OCI-LY1 (cell line): ENCODE results near the gene COMMD8.

ENCODE experiments used
- H2AFZ ChIP-seq: fragments of 200-600 bp; sonication (generic), shearing (Covaris generic); 2 replicates; pipeline ENCODE4 v1.6.0; 2014; ENCODE audit warnings: antibody characterized with exemption, mild to moderate bottlenecking, low read length
- H3F3A ChIP-seq: fragments of 200-600 bp; sonication (generic), shearing (Covaris generic); 2 replicates; pipeline ENCODE4 v1.6.0; 2014; ENCODE audit warnings: mild to moderate bottlenecking, antibody characterized with exemption, low read length, moderate library complexity; ENCODE audit not compliant: insufficient read depth
- H3K27ac ChIP-seq: fragments of 200-600 bp; sonication (generic); 2 replicates; pipeline ENCODE4 v1.5.1; 2014; ENCODE audit warnings: low read length, mixed run types, mild to moderate bottlenecking, low read depth; ENCODE audit not compliant: poor library complexity, severe bottlenecking
- H3K27me3 ChIP-seq: fragments of 200-600 bp; sonication (generic); 2 replicates; pipeline ENCODE4 v1.6.0; 2014; ENCODE audit warnings: antibody characterized with exemption, mild to moderate bottlenecking, low read length, moderate library complexity; ENCODE audit not compliant: insufficient read depth
- H3K36me3 ChIP-seq: fragments of 200-600 bp; sonication (generic); 2 replicates; pipeline ENCODE4 v1.6.1; 2014; ENCODE audit warnings: mild to moderate bottlenecking, antibody characterized with exemption, low read length, moderate library complexity, mixed read lengths; ENCODE audit not compliant: insufficient read depth
- H3K4me1 ChIP-seq: fragments of 200-600 bp; sonication (generic); 2 replicates; pipeline ENCODE4 v1.5.1; 2014; ENCODE audit warnings: mild to moderate bottlenecking, low read length, moderate library complexity; ENCODE audit not compliant: insufficient read depth, severe bottlenecking
- H3K4me2 ChIP-seq: fragments of 200-600 bp; sonication (generic), shearing (Covaris generic); 2 replicates; pipeline ENCODE4 v1.6.1; 2014; ENCODE audit warnings: low read length
- H3K4me3 ChIP-seq: fragments of 200-600 bp; sonication (generic); 2 replicates; pipeline ENCODE4 v1.5.1; 2014; ENCODE audit warnings: low read length, low read depth, mild to moderate bottlenecking, mixed read lengths; ENCODE audit not compliant: poor library complexity, severe bottlenecking
- H3K79me2 ChIP-seq: fragments of 200-600 bp; shearing (Covaris generic); 2 replicates; pipeline ENCODE4 v1.6.1; 2016; ENCODE audit warnings: mixed run types, low read length, mixed read lengths; ENCODE audit not compliant: insufficient read depth
- H3K9ac ChIP-seq: fragments of 200-600 bp; sonication (generic), shearing (Covaris generic); 2 replicates; pipeline ENCODE4 v1.6.1; 2014; ENCODE audit warnings: mild to moderate bottlenecking, low read length, mixed read lengths
- H3K9me2 ChIP-seq: fragments of 200-600 bp; sonication (generic), shearing (Covaris generic); 2 replicates; pipeline ENCODE4 v1.6.1; 2014; ENCODE audit warnings: low read depth, mild to moderate bottlenecking, low read length, mixed read lengths
- H3K9me3 ChIP-seq: fragments of 200-600 bp; shearing (Covaris generic); 2 replicates; pipeline ENCODE4 v1.6.1; 2014; ENCODE audit warnings: low read length, mixed read lengths
- H4K20me1 ChIP-seq: fragments of 200-600 bp; sonication (generic), shearing (Covaris generic); 2 replicates; pipeline ENCODE4 v1.6.0; 2016; ENCODE audit warnings: mild to moderate bottlenecking, low read length; ENCODE audit not compliant: insufficient read depth
- CTCF ChIP-seq: fragments of 200-600 bp; sonication (generic), shearing (Covaris generic); IDR thresholded peaks from 2 replicates; pipeline ENCODE4 v1.5.1; 2017; ENCODE audit warnings: mild to moderate bottlenecking, antibody characterized with exemption, low read length, moderate library complexity, mixed read lengths
- EZH2 ChIP-seq: fragments of 200-600 bp; sonication (generic), shearing (Covaris generic); IDR thresholded peaks from 2 replicates; pipeline ENCODE4 v1.8.0; 2017; ENCODE audit warnings: borderline replicate concordance, mixed run types, mild to moderate bottlenecking, antibody characterized with exemption, low read length, moderate library complexity, mixed read lengths

Gene COMMD8

GRCh38 chr4:47475411-47475810 lies 11.9 kb upstream of the COMMD8 start:
- H4K20me1 ChIP-seq: no peaks in the 10 kb centered on the region
- no peaks in the 10 kb centered on the region for H3K4me1 ChIP-seq
- H3K27me3 ChIP-seq: no peaks in the 10 kb centered on the region
- no peaks in the 10 kb centered on the region for H3K79me2 ChIP-seq
- no peaks in the 10 kb centered on the region for H3K9me2 ChIP-seq
- H3F3A ChIP-seq: no peaks in the 10 kb centered on the region
- no peak overlapping the region for H3K9ac ChIP-seq
- H2AFZ ChIP-seq: no peak overlapping the region
- no peak overlapping the region for H3K4me3 ChIP-seq
- no peaks in the 10 kb centered on the region for H3K36me3 ChIP-seq
- H3K4me2 ChIP-seq: no peak overlapping the region
- TF ChIP-seq CTCF: no peak
- no peak for TF ChIP-seq EZH2
- H3K9me3 ChIP-seq: no peaks in the 10 kb centered on the region
- no peak overlapping the region for H3K27ac ChIP-seq

GRCh38 chr4:47474799-47475198 lies 11.3 kb upstream of the COMMD8 start:
- Histone ChIP-seq H3K27me3 (no peaks in the 10 kb centered on the region), H3F3A (no peaks in the 10 kb centered on the region), H3K4me2 (no peak overlapping the region), H3K36me3 (no peaks in the 10 kb centered on the region), H3K4me3 (no peak overlapping the region), H3K4me1 (no peaks in the 10 kb centered on the region), H3K9me2 (no peaks in the 10 kb centered on the region), H3K79me2 (no peaks in the 10 kb centered on the region), H3K9me3 (no peaks in the 10 kb centered on the region), H2AFZ (no peak overlapping the region), H3K27ac (no peak overlapping the region), H4K20me1 (no peaks in the 10 kb centered on the region), H3K9ac (no peak overlapping the region)
- TF ChIP-seq CTCF (no peak), EZH2 (no peak)

DNA sequence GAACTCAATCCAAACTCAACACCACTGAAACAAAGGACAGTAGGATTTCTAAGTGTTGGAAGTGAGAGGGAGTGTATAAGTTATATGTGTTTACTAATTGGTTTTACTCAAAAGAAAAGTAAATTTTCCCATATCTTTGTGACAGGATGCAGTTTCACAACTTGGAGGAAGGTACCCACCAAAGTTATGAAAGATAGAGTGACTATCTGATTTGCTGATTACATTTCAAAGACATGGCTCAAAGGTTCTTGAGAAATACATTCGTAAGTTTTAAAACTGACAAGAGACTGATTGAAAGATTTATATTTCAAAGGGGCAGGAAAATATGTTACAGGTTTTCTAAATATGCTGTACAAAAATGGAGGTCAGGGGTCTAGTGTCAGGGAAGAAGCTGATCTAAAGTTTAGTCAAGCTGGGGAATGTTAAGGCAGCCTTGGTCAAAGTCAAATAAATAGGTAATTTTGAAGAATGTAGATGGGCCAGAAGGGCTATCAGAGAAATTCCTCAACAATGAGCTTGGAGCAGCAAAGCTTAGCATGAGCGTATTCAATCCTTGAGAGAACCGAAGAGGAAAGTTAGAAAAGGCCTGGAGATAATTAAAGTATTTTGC lies 9.7 kb upstream of the COMMD8 start:
- Histone ChIP-seq H3K9ac (no peak overlapping the region), H3K27ac (no peak overlapping the region), H4K20me1 (no peaks in the 10 kb centered on the region), H3K4me1 (no peaks in the 10 kb centered on the region), H3K9me2 (no peaks in the 10 kb centered on the region), H3F3A (no peaks in the 10 kb centered on the region), H3K79me2 (no peaks in the 10 kb centered on the region), H3K4me3 (no peak overlapping the region), H3K36me3 (no peaks in the 10 kb centered on the region), H3K4me2 (no peak overlapping the region), H3K9me3 (no peaks in the 10 kb centered on the region), H2AFZ (no peak overlapping the region), H3K27me3 (no peaks in the 10 kb centered on the region)
- TF ChIP-seq EZH2: no peak
- TF ChIP-seq CTCF: no peak
